Keratinocyte (primary cell): ENCODE measurements around the gene ZNF792.

Source experiments
- CTCF ChIP-seq, 3 experiments: IDR thresholded peaks in 1 of 3; conservative IDR thresholded peaks in 1 of 3; optimal IDR thresholded peaks in 1 of 3; 2 replicates in 2 of 3; 3 replicates in 1 of 3; pipeline versions ENCODE3 to v1.5.1; 2011; ENCODE audit warnings: low read length in 3 of 3, mild to moderate bottlenecking in 3 of 3, moderate library complexity in 2 of 3, control low read depth in 1 of 3, inconsistent platforms in 1 of 3; ENCODE audit not compliant: insufficient read depth in 2 of 3; ENCODE audit errors: extremely low read depth in 1 of 3
- EZH2 ChIP-seq: IDR thresholded peaks from one replicate; pipeline ENCODE4 v1.6.1; 2012; ENCODE audit warnings: inconsistent platforms, mild to moderate bottlenecking, low read length, moderate library complexity

GRCh38 chr19:34969721-34970120 lies 5.7 kb upstream of the ZNF792 start:
- TF ChIP-seq CTCF (optimal IDR thresholded peaks at IDR 0.05 in 1 of 3, IDR thresholded peaks at IDR 0.05 in 1 of 3, conservative IDR thresholded peaks at IDR 0.05 in 1 of 3; ENCODE audit: extremely low read depth in 1 of 3, insufficient read depth in 2 of 3, low read length in 3 of 3) (no peak), EZH2 (no peak)
